WTC11 (cell line): ENCODE measurements around the gene KLHL7. TPM values are rescaled to one million over a fixed set of nuclear protein-coding genes. Genes with fewer than 3 reads are reported as not detected.

Experiments
- ATAC-seq: fragments of 200-7000 bp; cut with Tn5 transposase; 2 replicates; pipeline ENCODE4 v1.10.0; 2021; ENCODE audit warnings: mild to moderate bottlenecking, moderate library complexity
- CTCF ChIA-PET: fragments of 300-600 bp; sonication (Branson Sonifier 250); formaldehyde crosslinking; loops from one replicate; lab custom pipeline; 2021; ENCODE audit warnings: antibody characterized with exemption; lab: Charles Lee
- POLR2A ChIA-PET: fragments of 350-600 bp; sonication (Branson Sonifier 250); formaldehyde crosslinking; loops from one replicate; lab custom pipeline; 2021; ENCODE audit warnings: antibody characterized with exemption; lab: Charles Lee
- DNase-seq: peaks from one replicate; pipeline ENCODE4 v3.0.0; 2021; ENCODE audit warnings: low spot score
- H3K27ac Mint-ChIP-seq: 2 replicates; pipeline ENCODE4 v1.8.0; 2021; ENCODE audit warnings: mixed read lengths
- H3K27me3 Mint-ChIP-seq: 2 replicates; pipeline ENCODE4 v1.8.0; 2021; ENCODE audit warnings: low read depth, mild to moderate bottlenecking, moderate library complexity, mixed read lengths
- H3K36me3 Mint-ChIP-seq: 2 replicates; pipeline ENCODE4 v1.8.0; 2021; ENCODE audit warnings: mixed read lengths
- H3K4me1 Mint-ChIP-seq: 2 replicates; pipeline ENCODE4 v1.8.0; 2022; ENCODE audit warnings: mixed read lengths
- H3K4me3 Mint-ChIP-seq: 2 replicates; pipeline ENCODE4 v1.8.0; 2021; ENCODE audit warnings: mild to moderate bottlenecking, moderate library complexity, mixed read lengths
- H3K9me3 Mint-ChIP-seq: 2 replicates; pipeline ENCODE4 v1.8.0; 2021; ENCODE audit warnings: mixed read lengths
- CBFB ChIP-seq: sonication (generic); formaldehyde crosslinking; IDR thresholded peaks from 2 replicates; pipeline ENCODE4 v1.8.1; 2022; ENCODE audit warnings: mild to moderate bottlenecking, low read depth, missing genetic modification reagents
- EMX1 ChIP-seq: fragments of 250-450 bp; sonication (Bioruptor Pico); IDR thresholded peaks from 2 replicates; pipeline ENCODE4 v1.8.0; 2021; ENCODE audit warnings: mild to moderate bottlenecking
- FOXK1 ChIP-seq: sonication (generic); formaldehyde crosslinking; IDR thresholded peaks from 2 replicates; pipeline ENCODE4 v1.8.0; 2022; ENCODE audit warnings: mild to moderate bottlenecking, moderate library complexity, missing genetic modification reagents
- GABPB1 ChIP-seq: sonication (generic); formaldehyde crosslinking; IDR thresholded peaks from 2 replicates; pipeline ENCODE4 v1.8.1; 2023; ENCODE audit warnings: mild to moderate bottlenecking, missing genetic modification reagents
- JAZF1 ChIP-seq: fragments of 250-450 bp; sonication (Bioruptor Pico); IDR thresholded peaks from 2 replicates; pipeline ENCODE4 v1.9.0; 2021; ENCODE audit warnings: moderate library complexity, mild to moderate bottlenecking, inconsistent platforms
- NR2C2 ChIP-seq: sonication (generic); formaldehyde crosslinking; IDR thresholded peaks from 2 replicates; pipeline ENCODE4 v1.8.0; 2022; ENCODE audit warnings: mild to moderate bottlenecking, missing genetic modification reagents
- RORB ChIP-seq: fragments of 250-450 bp; sonication (Bioruptor Pico); IDR thresholded peaks from 2 replicates; pipeline ENCODE4 v1.9.0; 2021; ENCODE audit warnings: mild to moderate bottlenecking
- TEAD4 ChIP-seq: sonication (generic); formaldehyde crosslinking; IDR thresholded peaks from 2 replicates; pipeline ENCODE4 v1.8.0; 2022; ENCODE audit warnings: mild to moderate bottlenecking, missing genetic modification reagents
- ZNF219 ChIP-seq: sonication (generic); formaldehyde crosslinking; IDR thresholded peaks from 2 replicates; pipeline ENCODE4 v1.8.0; 2023; ENCODE audit warnings: missing genetic modification reagents, mild to moderate bottlenecking, borderline replicate concordance
- ZNF317 ChIP-seq: sonication (generic); formaldehyde crosslinking; IDR thresholded peaks from 2 replicates; pipeline ENCODE4 v1.8.1; 2023; ENCODE audit warnings: low read depth, mild to moderate bottlenecking, moderate library complexity, missing genetic modification reagents, borderline replicate concordance
- total RNA-seq: library from RNA; stranded (reverse); gene quantifications from 3 replicates; pipeline ENCODE4 v1.2.3, GENCODE V29; 2021
- TF ChIP-seq, protein P1 (sequence below): sonication (generic); formaldehyde crosslinking; conservative IDR thresholded peaks from 2 replicates; pipeline ENCODE4 v1.8.1; 2023; ENCODE audit warnings: mild to moderate bottlenecking, low read depth, missing genetic modification reagents, moderate library complexity
- TF ChIP-seq, protein P2 (sequence below): sonication (generic); formaldehyde crosslinking; IDR thresholded peaks from 2 replicates; pipeline ENCODE4 v1.8.1; 2023; ENCODE audit warnings: mild to moderate bottlenecking, missing genetic modification reagents, borderline replicate concordance
- TF ChIP-seq, protein P3 (sequence below): sonication (generic); formaldehyde crosslinking; IDR thresholded peaks from 2 replicates; pipeline ENCODE4 v1.8.1; 2022; ENCODE audit warnings: low read depth, mild to moderate bottlenecking, moderate library complexity, missing genetic modification reagents, borderline replicate concordance
- TF ChIP-seq, protein P4 (sequence below): fragments of 200-600 bp; IDR thresholded peaks from 2 replicates; pipeline ENCODE4 v1.8.0; 2022; ENCODE audit warnings: antibody characterized with exemption

KLHL7 gene
- total RNA-seq, 1 experiment from 2014 or later, result 82.1 TPM

DNA sequence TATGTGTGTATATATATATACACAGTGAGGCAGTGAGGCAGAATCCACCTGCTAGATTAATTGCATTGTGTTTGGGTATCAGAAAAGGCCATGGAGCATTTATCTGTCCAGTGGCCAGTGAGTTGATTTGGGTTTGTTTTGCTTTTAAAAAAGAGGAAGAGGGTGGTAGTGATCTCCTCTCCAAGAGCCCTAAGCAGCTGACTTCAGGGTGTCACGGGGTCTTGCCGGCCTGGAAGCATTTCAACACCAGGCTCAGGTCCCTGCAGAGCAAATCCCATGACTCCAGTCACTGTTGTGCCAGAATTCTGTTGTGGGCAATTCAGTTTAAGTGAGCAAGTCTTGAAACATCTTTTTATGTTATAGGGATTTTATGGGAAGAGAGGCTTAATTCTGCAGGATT, 110.4 kb downstream of the KLHL7 start:
- TF ChIP-seq, protein P1, sequence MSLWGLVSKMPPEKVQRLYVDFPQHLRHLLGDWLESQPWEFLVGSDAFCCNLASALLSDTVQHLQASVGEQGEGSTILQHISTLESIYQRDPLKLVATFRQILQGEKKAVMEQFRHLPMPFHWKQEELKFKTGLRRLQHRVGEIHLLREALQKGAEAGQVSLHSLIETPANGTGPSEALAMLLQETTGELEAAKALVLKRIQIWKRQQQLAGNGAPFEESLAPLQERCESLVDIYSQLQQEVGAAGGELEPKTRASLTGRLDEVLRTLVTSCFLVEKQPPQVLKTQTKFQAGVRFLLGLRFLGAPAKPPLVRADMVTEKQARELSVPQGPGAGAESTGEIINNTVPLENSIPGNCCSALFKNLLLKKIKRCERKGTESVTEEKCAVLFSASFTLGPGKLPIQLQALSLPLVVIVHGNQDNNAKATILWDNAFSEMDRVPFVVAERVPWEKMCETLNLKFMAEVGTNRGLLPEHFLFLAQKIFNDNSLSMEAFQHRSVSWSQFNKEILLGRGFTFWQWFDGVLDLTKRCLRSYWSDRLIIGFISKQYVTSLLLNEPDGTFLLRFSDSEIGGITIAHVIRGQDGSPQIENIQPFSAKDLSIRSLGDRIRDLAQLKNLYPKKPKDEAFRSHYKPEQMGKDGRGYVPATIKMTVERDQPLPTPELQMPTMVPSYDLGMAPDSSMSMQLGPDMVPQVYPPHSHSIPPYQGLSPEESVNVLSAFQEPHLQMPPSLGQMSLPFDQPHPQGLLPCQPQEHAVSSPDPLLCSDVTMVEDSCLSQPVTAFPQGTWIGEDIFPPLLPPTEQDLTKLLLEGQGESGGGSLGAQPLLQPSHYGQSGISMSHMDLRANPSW (CRISPR knock-in tag), result no peak
- TF ChIP-seq, protein P2, sequence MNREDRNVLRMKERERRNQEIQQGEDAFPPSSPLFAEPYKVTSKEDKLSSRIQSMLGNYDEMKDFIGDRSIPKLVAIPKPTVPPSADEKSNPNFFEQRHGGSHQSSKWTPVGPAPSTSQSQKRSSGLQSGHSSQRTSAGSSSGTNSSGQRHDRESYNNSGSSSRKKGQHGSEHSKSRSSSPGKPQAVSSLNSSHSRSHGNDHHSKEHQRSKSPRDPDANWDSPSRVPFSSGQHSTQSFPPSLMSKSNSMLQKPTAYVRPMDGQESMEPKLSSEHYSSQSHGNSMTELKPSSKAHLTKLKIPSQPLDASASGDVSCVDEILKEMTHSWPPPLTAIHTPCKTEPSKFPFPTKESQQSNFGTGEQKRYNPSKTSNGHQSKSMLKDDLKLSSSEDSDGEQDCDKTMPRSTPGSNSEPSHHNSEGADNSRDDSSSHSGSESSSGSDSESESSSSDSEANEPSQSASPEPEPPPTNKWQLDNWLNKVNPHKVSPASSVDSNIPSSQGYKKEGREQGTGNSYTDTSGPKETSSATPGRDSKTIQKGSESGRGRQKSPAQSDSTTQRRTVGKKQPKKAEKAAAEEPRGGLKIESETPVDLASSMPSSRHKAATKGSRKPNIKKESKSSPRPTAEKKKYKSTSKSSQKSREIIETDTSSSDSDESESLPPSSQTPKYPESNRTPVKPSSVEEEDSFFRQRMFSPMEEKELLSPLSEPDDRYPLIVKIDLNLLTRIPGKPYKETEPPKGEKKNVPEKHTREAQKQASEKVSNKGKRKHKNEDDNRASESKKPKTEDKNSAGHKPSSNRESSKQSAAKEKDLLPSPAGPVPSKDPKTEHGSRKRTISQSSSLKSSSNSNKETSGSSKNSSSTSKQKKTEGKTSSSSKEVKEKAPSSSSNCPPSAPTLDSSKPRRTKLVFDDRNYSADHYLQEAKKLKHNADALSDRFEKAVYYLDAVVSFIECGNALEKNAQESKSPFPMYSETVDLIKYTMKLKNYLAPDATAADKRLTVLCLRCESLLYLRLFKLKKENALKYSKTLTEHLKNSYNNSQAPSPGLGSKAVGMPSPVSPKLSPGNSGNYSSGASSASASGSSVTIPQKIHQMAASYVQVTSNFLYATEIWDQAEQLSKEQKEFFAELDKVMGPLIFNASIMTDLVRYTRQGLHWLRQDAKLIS, result no peak
- TF ChIP-seq GABPB1 (CRISPR knock-in tag) (no peak), ZNF317 (no peak), ZNF219 (CRISPR knock-in tag) (no peak), TEAD4 (no peak), RORB (CRISPR knock-in tag) (no peak), EMX1 (CRISPR knock-in tag) (no peak), JAZF1 (CRISPR knock-in tag) (no peak), FOXK1 (CRISPR knock-in tag) (no peak), CBFB (CRISPR knock-in tag) (no peak)
- TF ChIP-seq, protein P3, sequence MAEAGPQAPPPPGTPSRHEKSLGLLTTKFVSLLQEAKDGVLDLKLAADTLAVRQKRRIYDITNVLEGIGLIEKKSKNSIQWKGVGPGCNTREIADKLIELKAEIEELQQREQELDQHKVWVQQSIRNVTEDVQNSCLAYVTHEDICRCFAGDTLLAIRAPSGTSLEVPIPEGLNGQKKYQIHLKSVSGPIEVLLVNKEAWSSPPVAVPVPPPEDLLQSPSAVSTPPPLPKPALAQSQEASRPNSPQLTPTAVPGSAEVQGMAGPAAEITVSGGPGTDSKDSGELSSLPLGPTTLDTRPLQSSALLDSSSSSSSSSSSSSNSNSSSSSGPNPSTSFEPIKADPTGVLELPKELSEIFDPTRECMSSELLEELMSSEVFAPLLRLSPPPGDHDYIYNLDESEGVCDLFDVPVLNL (CRISPR knock-in tag), result no peak
- TF ChIP-seq, protein P4, sequence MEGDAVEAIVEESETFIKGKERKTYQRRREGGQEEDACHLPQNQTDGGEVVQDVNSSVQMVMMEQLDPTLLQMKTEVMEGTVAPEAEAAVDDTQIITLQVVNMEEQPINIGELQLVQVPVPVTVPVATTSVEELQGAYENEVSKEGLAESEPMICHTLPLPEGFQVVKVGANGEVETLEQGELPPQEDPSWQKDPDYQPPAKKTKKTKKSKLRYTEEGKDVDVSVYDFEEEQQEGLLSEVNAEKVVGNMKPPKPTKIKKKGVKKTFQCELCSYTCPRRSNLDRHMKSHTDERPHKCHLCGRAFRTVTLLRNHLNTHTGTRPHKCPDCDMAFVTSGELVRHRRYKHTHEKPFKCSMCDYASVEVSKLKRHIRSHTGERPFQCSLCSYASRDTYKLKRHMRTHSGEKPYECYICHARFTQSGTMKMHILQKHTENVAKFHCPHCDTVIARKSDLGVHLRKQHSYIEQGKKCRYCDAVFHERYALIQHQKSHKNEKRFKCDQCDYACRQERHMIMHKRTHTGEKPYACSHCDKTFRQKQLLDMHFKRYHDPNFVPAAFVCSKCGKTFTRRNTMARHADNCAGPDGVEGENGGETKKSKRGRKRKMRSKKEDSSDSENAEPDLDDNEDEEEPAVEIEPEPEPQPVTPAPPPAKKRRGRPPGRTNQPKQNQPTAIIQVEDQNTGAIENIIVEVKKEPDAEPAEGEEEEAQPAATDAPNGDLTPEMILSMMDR, result no peak
- ChIA-PET POLR2A (no interaction called here), CTCF (interaction anchor here (1.3 kb wide), 1 partner anchor 130 kb away, joined by 4 read pairs; no protein-coding TSS in a partner anchor)
- H3K4me3 Mint-ChIP-seq, result no peak overlapping the region
- DNase-seq (no peak), ATAC-seq (no peak)
- no peak overlapping the region for H3K27ac Mint-ChIP-seq
- H3K27me3 Mint-ChIP-seq, result no peaks in the 10 kb centered on the region; the same call in 1 of the 2 replicates
- no peaks in the 10 kb centered on the region for H3K9me3 Mint-ChIP-seq
- peaks cover 17% of the 10 kb centered on the region for H3K4me1 Mint-ChIP-seq
- no peaks in the 10 kb centered on the region for H3K36me3 Mint-ChIP-seq

DNA sequence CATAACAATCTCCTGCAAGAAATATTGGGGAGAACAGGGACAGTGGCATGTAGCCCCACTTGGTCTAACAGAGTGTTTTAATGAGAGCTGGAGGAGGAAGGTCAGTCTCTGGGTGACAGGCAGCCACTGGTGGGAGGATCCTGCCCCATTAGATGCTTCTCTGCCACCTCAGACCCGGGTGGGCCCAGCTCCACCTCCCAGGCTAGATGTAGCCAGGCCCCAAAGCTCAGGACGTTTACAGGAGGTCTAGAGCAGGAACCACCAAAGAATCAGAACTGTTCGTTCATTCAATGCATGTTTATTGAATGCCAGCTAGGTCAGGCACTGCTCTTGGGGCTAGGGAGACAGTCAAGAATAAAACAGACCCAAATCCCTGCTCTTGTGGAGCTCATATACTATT, 112.6 kb downstream of the KLHL7 start:
- no peak for ATAC-seq
- POLR2A ChIA-PET, result no interaction called here
- TF ChIP-seq ZNF317, result no peak
- TF ChIP-seq NR2C2 (CRISPR knock-in tag), result no peak
- TF ChIP-seq, all 79 proteins: peak for 0
- no peak for DNase-seq
- H3K4me3 Mint-ChIP-seq, result no peak overlapping the region
- no peaks in the 10 kb centered on the region for H3K36me3 Mint-ChIP-seq
- no peaks in the 10 kb centered on the region for H3K9me3 Mint-ChIP-seq
- H3K27me3 Mint-ChIP-seq, result no peaks in the 10 kb centered on the region
- peaks cover 17% of the 10 kb centered on the region for H3K4me1 Mint-ChIP-seq
- H3K27ac Mint-ChIP-seq, result no peak overlapping the region
- CTCF ChIA-PET, result no interaction called here
